A673 (cell line): ENCODE data around the gene CDC42BPA.

Experiments
- CTCF ChIP-seq: fragments of 300-800, 200-600 bp; sonication (generic); conservative IDR thresholded peaks from 2 replicates; pipeline ENCODE4 v1.5.1; 2017; ENCODE audit warnings: low read depth, mild to moderate bottlenecking, antibody characterized with exemption, low read length, moderate library complexity, mixed read lengths
- EZH2 ChIP-seq: fragments of 200-600 bp; sonication (generic); IDR thresholded peaks from 2 replicates; pipeline ENCODE4 v1.6.1; 2017; ENCODE audit warnings: borderline replicate concordance, low read depth, mild to moderate bottlenecking, mixed read lengths, antibody characterized with exemption, low read length; ENCODE audit not compliant: poor library complexity, severe bottlenecking

DNA sequence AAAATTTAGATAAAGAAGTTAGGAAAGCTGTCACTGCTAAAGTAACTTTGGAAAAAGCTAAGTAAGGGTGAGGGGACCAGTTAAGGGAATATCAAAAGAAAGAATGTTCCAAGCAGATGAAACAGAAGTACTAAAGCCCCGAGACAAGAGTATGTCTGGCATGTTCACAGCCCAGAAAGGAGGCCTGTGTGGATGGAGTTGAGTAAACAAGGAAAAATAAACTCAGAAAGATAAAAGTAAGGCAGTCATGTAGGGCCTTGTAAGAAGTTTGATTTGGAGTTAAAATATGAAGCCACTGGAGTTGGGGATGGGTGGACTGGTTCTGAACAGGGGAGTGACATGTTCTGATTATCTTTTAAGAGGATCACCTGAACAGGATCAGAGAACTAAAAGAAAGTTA lies 177.9 kb downstream of the CDC42BPA start:
- no peak for TF ChIP-seq CTCF
- TF ChIP-seq EZH2: no peak
